HG02798 (cell line): ENCODE results near the gene BANP.
"Not testable (repeated sequence)": the region's sequence is repeated elsewhere in the genome, so short reads cannot be mapped to it uniquely, and the experiment has no call there.

Source experiments
- ATAC-seq: cut with Tn5 transposase; IDR thresholded peaks from one replicate; pipeline ENCODE4 v1.9.1; 2021; ENCODE audit warnings: mild to moderate bottlenecking; ENCODE audit not compliant: unreplicated experiment, poor library complexity

The BANP gene

DNA sequence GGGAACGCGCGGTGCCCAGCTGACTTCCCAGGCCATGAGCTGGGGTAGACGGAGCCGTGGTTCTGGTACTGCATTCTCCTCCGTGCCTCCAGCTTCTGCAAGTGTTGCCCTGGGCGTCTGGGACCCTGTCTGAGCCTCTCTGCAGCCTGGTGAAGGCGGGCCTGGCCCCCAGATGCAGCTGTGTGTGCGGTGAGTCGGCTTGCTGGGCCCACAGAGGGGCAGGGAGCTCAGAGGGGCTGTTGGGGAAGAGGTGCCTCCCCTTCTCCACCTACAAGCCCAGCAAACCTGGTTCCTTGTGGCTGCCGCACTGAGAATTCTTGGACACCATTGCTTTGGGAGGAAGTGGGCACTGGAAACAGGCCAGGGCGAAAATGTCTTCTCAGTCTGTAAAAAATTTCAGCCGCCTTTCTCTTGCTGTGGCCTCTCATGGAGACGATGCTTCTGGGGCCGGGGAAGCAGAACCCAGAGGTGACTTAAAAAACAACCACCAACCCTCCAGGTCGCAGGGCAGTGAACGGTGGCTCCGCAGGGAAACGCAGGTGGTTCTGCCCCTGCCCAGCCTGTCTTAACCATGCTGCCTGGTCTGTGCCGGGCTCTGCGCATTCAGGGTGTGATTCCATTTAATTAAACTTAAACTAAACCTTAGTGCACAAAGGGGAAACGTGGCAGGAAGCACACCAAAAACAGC, 163.5 kb downstream of the BANP start:
- ATAC-seq, result not testable (repeated sequence)

DNA sequence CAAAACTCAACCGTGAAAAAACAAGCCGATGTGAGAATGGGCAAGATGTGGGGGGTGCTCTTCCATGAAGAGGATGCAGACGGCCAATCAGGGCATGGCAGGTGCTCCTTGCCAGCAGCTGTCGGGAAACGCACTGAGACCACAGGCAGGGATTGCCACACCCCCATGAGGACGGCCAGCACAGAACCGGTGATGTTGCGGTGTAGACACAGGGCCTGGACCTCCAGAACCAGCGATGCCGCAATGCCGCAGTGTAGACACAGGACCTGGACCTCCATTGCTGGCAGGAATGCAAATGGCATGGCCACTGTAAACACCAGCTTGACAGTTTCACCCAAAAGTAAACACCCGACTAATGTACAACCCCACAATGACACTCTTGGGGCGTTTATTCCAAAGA, 164.9 kb downstream of the BANP start:
- ATAC-seq, result no peak

DNA sequence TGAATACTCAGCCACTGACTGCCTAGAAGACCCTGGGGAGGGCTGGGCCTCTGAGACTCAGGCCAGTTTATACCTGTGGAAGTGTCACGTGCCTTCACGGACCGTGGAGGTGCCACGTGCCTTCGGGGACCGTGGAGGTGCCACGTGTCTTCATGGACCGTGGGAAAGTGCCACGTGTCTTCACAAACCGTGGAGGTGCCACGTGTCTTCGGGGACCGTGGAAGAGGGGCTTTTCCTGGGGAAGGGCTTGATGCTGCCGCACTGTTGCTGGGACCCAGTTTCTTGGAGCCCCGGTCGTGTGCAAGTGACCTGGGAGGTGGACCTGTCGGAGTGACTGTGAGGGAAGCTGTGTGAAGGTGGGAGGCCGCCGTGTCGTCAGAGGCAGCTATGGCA, 166.2 kb downstream of the BANP start:
- no peak for ATAC-seq

DNA sequence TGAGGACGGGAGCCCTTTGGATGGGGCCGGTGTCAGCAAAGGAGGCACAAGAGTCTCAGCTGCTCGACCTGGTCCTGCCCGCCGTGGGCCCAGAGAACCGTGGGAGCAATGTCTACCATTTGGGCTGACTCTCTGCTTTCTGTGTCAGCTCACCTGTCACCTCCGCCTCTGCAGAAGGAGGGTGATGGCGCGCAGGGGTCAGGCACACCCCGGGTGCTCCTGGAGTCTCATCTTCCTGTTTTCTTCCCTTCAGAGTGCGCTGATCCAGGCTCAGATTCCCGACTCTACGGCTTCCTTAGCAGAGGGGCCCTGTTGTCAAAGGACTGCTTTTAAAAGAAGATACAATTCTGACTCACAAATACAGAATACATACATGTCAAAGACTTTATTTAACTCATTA, 167.1 kb downstream of the BANP start:
- no peak for ATAC-seq

DNA sequence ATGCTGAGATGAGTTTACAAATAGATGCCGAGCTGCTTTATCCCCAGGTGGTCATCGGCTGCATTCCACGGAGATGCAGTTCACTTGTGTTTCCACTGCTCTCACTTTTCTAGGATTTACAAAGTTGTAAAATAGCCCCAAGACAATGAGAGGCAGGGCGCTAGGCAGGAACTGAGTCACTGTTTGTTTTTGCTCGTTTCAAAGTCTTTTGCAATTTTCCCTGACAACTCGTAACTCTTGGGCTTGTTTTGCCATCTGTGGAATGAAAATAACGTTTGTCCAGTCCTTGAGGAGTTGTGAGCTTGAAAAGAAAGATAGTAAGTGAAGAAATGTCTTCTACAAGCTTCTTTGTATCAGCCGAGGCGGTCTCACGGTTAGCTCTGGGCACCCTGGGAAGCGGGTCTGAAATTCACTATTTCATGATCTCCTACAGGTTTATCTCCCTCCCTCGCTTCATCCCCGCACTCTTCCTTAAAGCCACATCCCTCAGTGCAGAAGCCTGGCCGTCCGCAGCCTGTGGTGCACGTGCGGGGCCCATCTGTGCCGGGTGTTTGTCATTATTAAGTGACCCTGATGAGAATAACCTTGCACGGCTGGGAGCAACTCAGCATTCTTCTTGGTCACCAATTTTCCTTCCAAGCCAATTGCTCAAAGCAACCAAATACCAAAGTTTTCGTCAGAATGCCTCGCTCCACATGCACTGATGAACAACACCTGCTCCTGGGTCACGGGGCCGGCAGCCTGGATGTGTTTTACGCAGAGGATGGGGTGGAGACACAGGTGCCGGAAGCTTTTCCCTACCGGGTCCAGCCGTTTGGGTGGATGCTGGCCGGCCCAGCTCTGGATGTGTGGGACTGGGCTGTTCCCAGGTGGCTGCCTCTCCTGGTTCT, 167.9 kb downstream of the BANP start:
- not testable (repeated sequence) for ATAC-seq

DNA sequence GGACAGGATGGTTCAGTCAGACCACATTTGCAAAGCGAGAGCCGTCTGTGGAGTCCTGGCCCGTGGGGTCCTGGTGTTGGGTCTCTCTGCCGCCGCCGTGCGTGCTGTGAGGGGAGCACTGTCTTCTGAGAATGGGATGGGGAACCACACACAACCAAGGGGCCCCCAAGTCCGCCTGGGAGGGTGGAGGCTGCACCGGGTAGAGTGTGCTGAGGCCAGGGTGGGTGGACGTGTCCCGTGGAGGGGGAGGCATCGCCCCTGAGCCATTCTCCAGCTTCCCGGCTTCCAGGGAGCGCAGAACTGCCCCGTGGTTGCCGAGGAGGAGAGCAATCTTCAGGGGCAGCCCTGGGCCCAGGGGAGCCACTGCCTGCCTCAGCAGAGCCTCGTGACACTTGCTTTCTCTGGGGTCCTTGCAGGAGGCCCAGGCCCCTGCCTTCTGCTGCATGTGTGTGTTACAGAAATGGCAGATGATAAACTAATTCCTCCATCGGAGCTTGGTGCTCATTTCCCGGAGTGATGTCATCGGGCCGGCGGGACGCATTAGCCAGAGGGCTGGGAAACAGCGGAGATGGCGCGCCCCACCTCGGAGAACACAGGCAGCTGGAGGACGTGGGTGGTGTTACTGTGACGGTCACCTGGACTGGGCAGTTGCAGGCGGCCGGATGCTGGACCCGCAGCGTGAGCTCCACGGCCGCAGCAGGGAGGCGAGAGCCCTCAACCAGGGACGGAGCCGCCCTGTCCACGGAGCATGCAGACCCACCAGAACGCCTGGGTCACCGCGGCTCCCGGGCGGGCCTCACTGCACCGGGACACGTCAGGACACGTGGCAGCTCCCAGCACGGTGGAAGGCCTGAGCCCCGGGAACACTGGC, 168.9 kb downstream of the BANP start:
- ATAC-seq, result not testable (repeated sequence)

DNA sequence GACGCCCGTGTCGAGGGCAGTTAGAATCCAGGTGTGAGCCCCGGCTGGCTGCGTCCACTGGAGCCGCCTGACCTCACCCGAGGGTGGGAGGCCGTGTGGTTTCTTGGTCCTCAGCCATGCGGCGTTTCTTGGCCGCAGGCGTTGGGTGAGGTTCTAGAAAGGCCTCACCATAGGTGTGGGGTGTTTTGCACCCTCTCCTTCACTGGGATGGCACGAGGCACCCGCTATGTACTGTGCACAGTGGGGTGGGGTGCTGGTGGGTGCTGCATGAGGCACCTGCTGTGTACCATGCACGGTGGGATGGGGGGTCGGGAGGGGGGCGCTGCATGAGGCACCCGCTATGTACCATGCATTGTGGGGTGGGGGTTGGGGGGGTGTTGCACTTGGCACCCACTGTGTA, 169.6 kb downstream of the BANP start:
- no peak for ATAC-seq

DNA sequence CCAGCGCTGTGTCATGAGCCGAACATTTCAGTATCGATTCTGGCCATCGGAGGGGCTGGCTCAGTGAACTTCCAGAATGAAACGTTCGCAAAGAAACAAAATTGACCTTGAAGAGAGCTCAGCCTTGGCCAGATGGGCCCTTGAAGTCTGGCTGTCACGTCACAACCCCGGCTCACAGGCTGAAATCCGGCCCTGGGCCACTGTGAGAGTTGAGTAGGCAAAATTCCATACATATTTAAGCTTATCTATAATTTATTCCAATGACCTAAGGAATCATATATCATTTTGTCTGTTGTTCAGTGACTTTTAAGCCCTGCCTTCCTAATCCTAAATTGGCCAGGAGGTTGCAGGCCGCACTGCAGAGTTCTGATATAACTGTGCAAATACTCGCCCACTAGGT, 170.2 kb downstream of the BANP start:
- ATAC-seq, result not testable (repeated sequence)

DNA sequence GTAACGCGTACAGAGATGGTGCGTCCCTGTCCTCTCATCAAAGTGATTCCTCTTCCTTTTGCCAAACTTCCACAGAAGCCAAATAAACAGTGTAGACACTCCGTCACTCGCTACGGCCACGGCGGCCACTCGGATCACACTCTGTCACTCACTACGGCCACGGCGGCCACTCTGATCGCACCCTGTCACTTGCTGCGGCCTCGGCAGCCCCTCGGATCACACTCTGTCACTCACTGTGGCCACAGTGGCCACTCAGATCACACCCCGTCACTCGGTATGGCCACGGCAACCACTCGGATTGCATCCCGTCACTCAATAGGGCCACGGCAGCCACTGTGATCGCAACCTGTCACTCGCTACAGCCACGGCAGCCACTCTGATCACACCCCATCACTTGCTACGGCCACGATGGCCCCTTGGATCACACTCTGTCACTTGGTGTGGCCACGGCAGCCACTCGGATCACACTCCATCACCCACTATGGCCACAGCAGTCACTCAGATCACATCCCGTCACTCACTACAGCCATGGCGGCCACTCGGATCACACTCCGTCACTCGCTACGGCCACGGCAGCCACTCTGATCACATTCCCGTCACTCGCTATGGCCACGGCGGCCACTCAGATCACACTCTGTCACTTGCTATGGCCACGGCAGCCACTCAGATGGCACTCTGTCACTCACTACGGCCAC, 170.8 kb downstream of the BANP start:
- ATAC-seq, result no peak
